Fibroblast of lung (primary cell): Measurements from ENCODE around the gene SLC44A5. TPM values are rescaled to one million over a fixed set of nuclear protein-coding genes. Genes with fewer than 3 reads are reported as not detected.
A peak's percentile ranks its signal among the peaks of the same experiment; 100 is the strongest.
"Not testable (repeated sequence)": the region's sequence is repeated elsewhere in the genome, so short reads cannot be mapped to it uniquely, and the experiment has no call there.

Experiments used
- DNase-seq, 2 donors: peaks; one replicate each; pipeline versions ENCODE4 v3.0.0 to v3.0.0-alpha.2; 2010; ENCODE audit warnings: low read depth in 2 of 2
- H2AFZ ChIP-seq: 2 replicates; pipeline ENCODE4 v1.5.1; 2012; ENCODE audit warnings: low read length, control low read depth, inconsistent platforms
- H3K27ac ChIP-seq: 2 replicates; pipeline ENCODE4 v1.5.1; 2011; ENCODE audit warnings: low read length, control low read depth; ENCODE audit not compliant: insufficient read depth
- H3K27me3 ChIP-seq: 2 replicates; pipeline ENCODE4 v1.5.1; 2011; ENCODE audit warnings: mild to moderate bottlenecking, low read length; ENCODE audit not compliant: control insufficient read depth, insufficient read depth
- H3K36me3 ChIP-seq: 2 replicates; pipeline ENCODE4 v1.5.1; 2011; ENCODE audit warnings: low read length; ENCODE audit not compliant: control insufficient read depth, insufficient read depth
- H3K4me1 ChIP-seq: 2 replicates; pipeline ENCODE4 v1.5.1; 2011; ENCODE audit warnings: low read length; ENCODE audit not compliant: control insufficient read depth, insufficient read depth; ENCODE audit errors: extremely low read depth
- H3K4me2 ChIP-seq: 2 replicates; pipeline ENCODE4 v1.5.1; 2011; ENCODE audit warnings: low read length, control low read depth; ENCODE audit not compliant: insufficient read depth; ENCODE audit errors: extremely low read depth
- H3K4me3 ChIP-seq, 4 experiments: fragments of 200-600 bp in 1 of 4; sonication (generic) in 1 of 4; replicated peaks in 1 of 4; 2 replicates each; pipeline ENCODE4 v1.5.1; 2011 to 2016; ENCODE audit warnings: low read length in 4 of 4, low read depth in 3 of 4, mild to moderate bottlenecking in 3 of 4, control low read depth in 2 of 4, inconsistent platforms in 1 of 4, mixed read lengths in 1 of 4; ENCODE audit not compliant: insufficient read depth in 1 of 4; ENCODE audit errors: control extremely low read depth in 1 of 4
- H3K79me2 ChIP-seq: 2 replicates; pipeline ENCODE4 v1.5.1; 2012; ENCODE audit warnings: mild to moderate bottlenecking, low read length, inconsistent platforms; ENCODE audit not compliant: control insufficient read depth, insufficient read depth
- H3K9ac ChIP-seq: 2 replicates; pipeline ENCODE4 v1.5.1; 2011; ENCODE audit warnings: mild to moderate bottlenecking, low read length, control low read depth; ENCODE audit not compliant: insufficient read depth
- H3K9me3 ChIP-seq: 2 replicates; pipeline ENCODE4 v1.5.1; 2012; ENCODE audit warnings: low read depth, low read length; ENCODE audit not compliant: control insufficient read depth, insufficient read depth
- H4K20me1 ChIP-seq: 2 replicates; pipeline ENCODE4 v1.5.1; 2011; ENCODE audit warnings: low read length; ENCODE audit not compliant: control insufficient read depth, insufficient read depth; ENCODE audit errors: extremely low read depth
- CTCF ChIP-seq, 2 donors: IDR thresholded peaks in 1 of 2; conservative IDR thresholded peaks in 1 of 2; 1 replicate in 1 of 2; 2 replicates in 1 of 2; pipeline ENCODE4 v1.5.1; 2011 to 2012; ENCODE audit warnings: low read length in 2 of 2, control low read depth in 1 of 2, inconsistent platforms in 1 of 2, low read depth in 1 of 2, mild to moderate bottlenecking in 1 of 2
- EZH2 ChIP-seq: IDR thresholded peaks from 2 replicates; pipeline ENCODE4 v1.5.1; 2012; ENCODE audit warnings: low read length, control low read depth, mild to moderate bottlenecking; ENCODE audit errors: missing control alignments
- polyA plus RNA-seq, 2 donors: library from polyadenylated mRNA; depleted of rRNA in 1 of 2; stranded (reverse) in 1 of 2; unstranded in 1 of 2; fragments of >200 nt; gene quantifications; 2 replicates each; pipeline ENCODE4 v1.2.1, GENCODE V29; 2011 to 2012; ENCODE audit warnings: missing spikeins in 1 of 2
- total RNA-seq: library from RNA; depleted of rRNA; stranded (reverse); fragments of >200 nt; gene quantifications from 2 replicates; pipeline ENCODE4 v1.2.1, GENCODE V29; 2014

Gene SLC44A5
- total and polyA plus RNA-seq, 2 donors (not counting 1 experiment from before 2014, with no cell fraction given): under 0.01 to 0.03 TPM

DNA sequence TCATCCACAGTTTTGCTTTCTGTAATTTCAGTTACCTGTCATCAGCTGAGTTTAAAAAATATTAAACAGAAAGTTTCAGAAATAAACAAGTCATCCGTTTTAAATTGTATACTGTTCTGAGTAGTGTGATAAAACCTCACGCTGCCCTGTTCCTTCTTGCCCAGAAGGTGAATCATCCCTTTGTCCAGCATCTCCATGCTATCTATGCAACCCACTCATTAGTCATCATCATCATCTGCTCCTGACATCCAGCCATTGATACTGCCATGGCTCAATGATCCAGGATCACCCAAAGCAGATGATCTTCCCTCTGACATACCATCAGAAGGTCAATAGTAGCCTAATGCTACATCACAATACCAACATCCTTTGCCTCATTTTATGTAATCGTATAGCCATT, 198.3 kb downstream of the SLC44A5 start:
- DNase-seq: peak in 1 of 2 donors; percentile 56
- Histone ChIP-seq H3K4me1 (no peaks in the 10 kb centered on the region), H3K36me3 (no peaks in the 10 kb centered on the region), H4K20me1 (no peaks in the 10 kb centered on the region), H3K9ac (no peak overlapping the region), H3K9me3 (no peaks in the 10 kb centered on the region), H3K27ac (no peak overlapping the region), H3K27me3 (no peaks in the 10 kb centered on the region), H2AFZ (no peak overlapping the region), H3K79me2 (no peaks in the 10 kb centered on the region), H3K4me3 (no peak overlapping the region), H3K4me2 (no peak overlapping the region)
- TF ChIP-seq EZH2: no peak
- TF ChIP-seq CTCF (conservative IDR thresholded peaks at IDR 0.05 in 1 of 2, IDR thresholded peaks at IDR 0.05 in 1 of 2; ENCODE audit: low read depth in 1 of 2, low read length in 2 of 2): no peak

- DNase-seq, H4K20me1 ChIP-seq, H3K4me3 ChIP-seq, H3K9me3 ChIP-seq, H3K4me1 ChIP-seq, H3K27me3 ChIP-seq, H3K4me2 ChIP-seq, H3K9ac ChIP-seq, H2AFZ ChIP-seq, H3K36me3 ChIP-seq, H3K27ac ChIP-seq, H3K79me2 ChIP-seq: not testable (repeated sequence)
Observed at GRCh38 chr1:75404681-75405080, 206.2 kb downstream of the SLC44A5 start.

DNA sequence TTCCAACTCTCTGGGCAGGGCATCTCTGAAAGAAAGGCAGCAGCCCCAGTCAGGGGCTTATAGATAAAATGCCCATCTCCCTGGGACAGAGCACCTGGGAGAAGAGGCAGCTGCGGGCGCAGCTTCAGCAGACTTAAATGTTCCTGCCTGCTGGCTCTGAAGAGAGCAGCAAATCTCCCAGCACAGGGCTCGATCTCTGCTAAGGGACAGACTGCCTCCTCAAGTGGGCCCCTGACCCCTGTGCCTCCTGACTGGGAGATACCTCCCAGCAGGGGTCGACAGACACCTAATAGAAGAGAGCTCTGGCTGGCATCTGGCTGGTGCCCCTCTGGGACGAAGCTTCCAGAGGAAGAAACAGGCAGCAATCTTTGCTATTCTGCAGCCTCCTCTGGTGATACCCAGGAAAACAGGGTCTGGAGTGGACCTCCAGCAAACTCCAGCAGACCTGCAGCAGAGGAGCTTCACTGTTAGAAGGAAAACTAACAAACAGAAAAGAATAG, 207.7 kb downstream of the SLC44A5 start:
- H3K4me3 ChIP-seq, H4K20me1 ChIP-seq, H3K79me2 ChIP-seq, H3K9me3 ChIP-seq, H3K27ac ChIP-seq, H3K4me2 ChIP-seq, H3K36me3 ChIP-seq, DNase-seq, H3K4me1 ChIP-seq, H3K27me3 ChIP-seq, H3K9ac ChIP-seq, H2AFZ ChIP-seq: not testable (repeated sequence)

GRCh38 chr1:75400716-75401115, 210.2 kb downstream of the SLC44A5 start:
- Histone ChIP-seq H2AFZ (no peak overlapping the region), H3K36me3 (no peaks in the 10 kb centered on the region), H3K9ac (no peak overlapping the region), H3K9me3 (no peaks in the 10 kb centered on the region), H3K4me3 (no peak overlapping the region), H3K79me2 (no peaks in the 10 kb centered on the region), H3K27ac (no peak overlapping the region), H3K27me3 (no peaks in the 10 kb centered on the region), H3K4me1 (no peaks in the 10 kb centered on the region), H3K4me2 (no peak overlapping the region), H4K20me1 (no peaks in the 10 kb centered on the region)
- TF ChIP-seq EZH2 (no peak), CTCF (conservative IDR thresholded peaks at IDR 0.05 in 1 of 2, IDR thresholded peaks at IDR 0.05 in 1 of 2; ENCODE audit: low read depth in 1 of 2, low read length in 2 of 2) (no peak)
- no peak for DNase-seq
